ACC112 (cell line): Measurements from ENCODE around the gene CSF3R.
"Not testable (repeated sequence)": the region's sequence is repeated elsewhere in the genome, so short reads cannot be mapped to it uniquely, and the experiment has no call there.

ENCODE experiments used
- H2AFZ ChIP-seq: fragments of 200-600 bp; sonication (generic); one replicate; pipeline ENCODE4 v1.6.0; 2017; ENCODE audit warnings: antibody characterized with exemption, low read length; ENCODE audit not compliant: unreplicated experiment
- H3K27ac ChIP-seq: fragments of 200-600 bp; sonication (generic); 2 replicates; pipeline ENCODE4 v1.5.1; 2014; ENCODE audit warnings: low read depth, mild to moderate bottlenecking, antibody characterized with exemption, low read length, moderate library complexity
- H3K27me3 ChIP-seq: fragments of 200-600 bp; sonication (generic); 2 replicates; pipeline ENCODE4 v1.6.1; 2014; ENCODE audit warnings: mild to moderate bottlenecking, antibody characterized with exemption, low read length, moderate library complexity, mixed read lengths; ENCODE audit not compliant: insufficient read depth
- H3K36me3 ChIP-seq: fragments of 200-600 bp; sonication (generic); 2 replicates; pipeline ENCODE4 v1.6.1; 2016; ENCODE audit warnings: mild to moderate bottlenecking, antibody characterized with exemption, low read length, moderate library complexity, mixed read lengths; ENCODE audit not compliant: insufficient read depth
- H3K4me1 ChIP-seq: fragments of 200-600 bp; sonication (generic); one replicate; pipeline ENCODE4 v1.6.1; 2016; ENCODE audit warnings: low read length, mixed read lengths; ENCODE audit not compliant: insufficient read depth, unreplicated experiment, control insufficient read depth
- H3K4me3 ChIP-seq: fragments of 200-600 bp; sonication (generic); 2 replicates; pipeline ENCODE4 v1.5.1; 2014; ENCODE audit warnings: mild to moderate bottlenecking, low read depth, low read length
- H3K79me2 ChIP-seq: fragments of 200-600 bp; sonication (generic); one replicate; pipeline ENCODE4 v1.6.0; 2016; ENCODE audit warnings: low read length; ENCODE audit not compliant: control insufficient read depth, unreplicated experiment, insufficient read depth

Gene CSF3R

DNA sequence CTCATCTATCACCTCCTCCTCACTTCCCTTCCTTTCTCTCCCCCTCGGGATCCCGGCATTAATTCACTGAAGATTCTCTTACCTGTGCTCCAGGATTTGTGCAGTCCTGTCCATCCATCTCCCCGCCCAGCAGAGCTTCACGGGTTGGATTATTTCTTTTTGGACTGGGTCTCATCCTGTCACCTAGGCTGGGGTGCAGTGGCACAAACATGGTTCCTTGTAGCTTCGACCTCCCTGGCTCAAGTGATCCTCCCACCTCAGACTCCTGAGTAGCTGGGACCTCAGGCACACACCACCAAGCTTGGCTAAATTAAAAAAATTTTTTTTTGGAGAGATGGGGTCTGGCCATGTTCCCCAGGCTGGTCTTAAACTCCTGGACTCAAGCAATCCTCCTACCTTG is 12.3 kb upstream of the CSF3R start:
- H3K36me3 ChIP-seq: no peaks in the 10 kb centered on the region
- H3K4me1 ChIP-seq: no peaks in the 10 kb centered on the region
- no peaks in the 10 kb centered on the region for H3K79me2 ChIP-seq
- peaks cover 50% of the 10 kb centered on the region for H3K27me3 ChIP-seq
- H3K27ac ChIP-seq: no peak overlapping the region
- H2AFZ ChIP-seq: no peak overlapping the region
- no peak overlapping the region for H3K4me3 ChIP-seq

GRCh38 chr1:36493524-36493923 is 10.8 kb upstream of the CSF3R start:
- peaks cover 48% of the 10 kb centered on the region for H3K27me3 ChIP-seq
- H3K4me3 ChIP-seq: no peak overlapping the region
- H3K36me3 ChIP-seq: no peaks in the 10 kb centered on the region
- H3K4me1 ChIP-seq: no peaks in the 10 kb centered on the region
- H3K27ac ChIP-seq: no peak overlapping the region
- no peaks in the 10 kb centered on the region for H3K79me2 ChIP-seq
- H2AFZ ChIP-seq: no peak overlapping the region

DNA sequence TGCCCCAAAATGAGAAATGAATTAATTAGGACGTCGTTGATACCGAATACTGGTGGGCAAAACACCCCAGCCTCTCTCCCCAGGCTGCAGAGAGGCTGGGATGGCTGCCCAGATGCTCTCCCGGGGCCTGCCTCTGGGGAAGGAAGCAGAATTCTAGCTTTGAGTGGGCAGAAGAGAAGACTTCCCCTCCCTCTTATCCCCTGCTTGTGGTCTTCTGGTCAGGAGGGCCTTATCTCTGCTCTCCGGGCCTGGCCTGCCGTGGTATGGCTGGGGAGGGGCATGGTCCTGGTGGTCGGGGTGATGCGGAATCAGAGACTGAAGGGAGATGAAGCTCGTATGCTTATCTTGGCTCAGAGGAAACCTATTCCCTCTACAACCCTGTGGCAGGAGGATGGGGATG is 9.8 kb upstream of the CSF3R start:
- H2AFZ ChIP-seq: no peak overlapping the region
- H3K4me3 ChIP-seq: no peak overlapping the region

DNA sequence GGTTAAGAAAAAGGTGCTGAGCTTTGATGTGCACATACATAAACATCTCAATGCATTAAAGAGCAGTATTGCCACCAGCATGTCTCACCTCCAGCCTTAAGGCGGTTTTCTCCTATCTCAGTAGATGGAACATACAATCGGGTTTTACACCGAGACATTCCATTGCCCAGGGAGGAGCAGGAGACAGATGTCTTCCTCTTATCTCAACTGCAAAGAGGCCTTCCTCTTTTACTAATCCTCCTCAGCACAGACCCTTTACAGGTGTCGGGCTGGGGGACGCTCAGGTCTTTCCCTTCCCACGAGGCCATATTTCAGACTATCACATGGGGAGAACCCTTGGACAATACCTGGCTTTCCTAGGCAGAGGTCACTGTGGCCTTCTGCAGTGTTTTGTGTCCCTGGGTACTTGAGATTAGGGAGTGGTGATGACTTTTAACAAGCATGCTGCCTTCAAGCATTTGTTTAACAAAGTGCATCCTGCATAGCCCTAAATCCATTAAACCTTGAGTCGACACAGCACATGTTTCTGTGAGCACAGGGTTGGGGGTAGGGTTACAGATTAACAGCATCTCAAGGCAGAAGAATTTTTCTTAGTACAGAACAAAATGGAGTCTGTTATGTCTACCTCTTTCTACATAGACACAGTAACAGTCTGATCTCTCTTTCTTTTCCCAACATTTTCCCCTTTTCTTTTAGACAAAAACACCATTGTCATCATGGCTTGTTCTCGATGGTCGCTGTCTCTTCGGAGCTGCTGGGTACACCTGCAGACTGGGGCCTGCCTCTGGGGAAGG is 6.7 kb upstream of the CSF3R start:
- not testable (repeated sequence) for H3K27ac ChIP-seq, H3K4me3 ChIP-seq, H3K36me3 ChIP-seq, H3K79me2 ChIP-seq, H2AFZ ChIP-seq, H3K4me1 ChIP-seq
- peaks cover 28% of the 10 kb centered on the region for H3K27me3 ChIP-seq

More for the DNA sequence above, 9.8 kb upstream of the CSF3R start:
- no peaks in the 10 kb centered on the region for H3K36me3 ChIP-seq
- H3K27ac ChIP-seq: no peak overlapping the region
- H3K27me3 ChIP-seq: peaks cover 45% of the 10 kb centered on the region
- no peaks in the 10 kb centered on the region for H3K79me2 ChIP-seq
- no peaks in the 10 kb centered on the region for H3K4me1 ChIP-seq

- no peaks in the 10 kb centered on the region for H3K79me2 ChIP-seq
- no peaks in the 10 kb centered on the region for H3K4me1 ChIP-seq
- no peak overlapping the region for H3K4me3 ChIP-seq
- no peaks in the 10 kb centered on the region for H3K36me3 ChIP-seq
- H3K27me3 ChIP-seq: peaks cover 14% of the 10 kb centered on the region
- no peak overlapping the region for H3K27ac ChIP-seq
- no peak overlapping the region for H2AFZ ChIP-seq
Observed at GRCh38 chr1:36487906-36488305, 5.2 kb upstream of the CSF3R start.

GRCh38 chr1:36487336-36487725 is 4.6 kb upstream of the CSF3R start:
- H3K36me3 ChIP-seq, H3K27ac ChIP-seq, H2AFZ ChIP-seq, H3K4me3 ChIP-seq, H3K4me1 ChIP-seq, H3K79me2 ChIP-seq: not testable (repeated sequence)
- H3K27me3 ChIP-seq: peaks cover 11% of the 10 kb centered on the region

DNA sequence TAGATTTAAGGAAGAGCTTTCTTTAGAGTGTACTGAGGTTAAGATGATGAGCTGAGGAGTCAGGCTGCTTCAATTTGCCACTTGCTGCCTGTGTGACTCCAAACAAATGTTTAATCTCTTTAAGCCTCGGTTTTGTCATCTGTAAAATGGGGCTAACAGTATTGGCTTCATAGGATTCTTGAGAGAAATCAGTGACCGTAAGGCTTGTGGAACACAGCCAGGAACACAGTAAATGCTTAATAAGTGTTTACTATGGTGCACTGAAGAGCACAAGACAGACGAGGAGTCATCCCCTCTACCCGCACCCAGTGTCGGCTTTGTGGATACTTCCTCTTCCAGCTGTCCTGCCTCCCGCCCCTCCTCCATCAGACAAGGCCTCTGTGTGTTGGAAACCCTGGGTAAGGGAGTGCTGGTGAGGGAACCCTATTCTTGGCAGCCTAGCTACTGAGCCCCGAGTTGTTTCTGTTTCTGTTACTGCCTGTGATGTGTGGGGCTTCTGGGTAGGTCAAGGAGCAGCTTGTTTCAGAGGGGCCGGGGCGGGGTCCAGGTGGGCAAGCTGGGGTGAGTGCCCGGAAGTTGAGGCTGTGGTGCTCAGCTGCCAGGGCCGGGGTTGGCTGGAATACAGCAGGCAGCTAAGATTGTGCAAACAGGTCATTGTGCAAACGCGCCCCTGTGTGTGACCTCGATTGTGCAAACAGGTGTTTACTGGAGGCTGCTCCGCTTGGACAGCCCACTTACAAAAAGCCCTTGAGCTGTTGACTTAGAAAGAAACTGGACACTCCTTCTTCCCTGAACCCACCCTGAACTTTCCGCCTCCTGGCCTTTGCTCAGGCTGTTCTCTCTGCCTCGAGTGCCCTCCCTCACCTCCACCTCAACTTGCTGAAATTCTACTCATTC is 4.0 kb upstream of the CSF3R start:
- H2AFZ ChIP-seq: no peak overlapping the region

GRCh38 chr1:36486093-36486438 is 3.4 kb upstream of the CSF3R start:
- H3K27ac ChIP-seq: no peak overlapping the region
- H3K79me2 ChIP-seq: no peaks in the 10 kb centered on the region
- H3K4me1 ChIP-seq: no peaks in the 10 kb centered on the region
- H3K36me3 ChIP-seq: no peaks in the 10 kb centered on the region
- no peak overlapping the region for H3K4me3 ChIP-seq
- peaks cover 6% of the 10 kb centered on the region for H3K27me3 ChIP-seq
- H2AFZ ChIP-seq: no peak overlapping the region

More for the DNA sequence above, 4.0 kb upstream of the CSF3R start:
- Histone ChIP-seq H3K27me3 (peaks cover 6% of the 10 kb centered on the region), H3K4me3 (no peak overlapping the region), H3K36me3 (no peaks in the 10 kb centered on the region), H3K27ac (no peak overlapping the region), H3K79me2 (no peaks in the 10 kb centered on the region), H3K4me1 (no peaks in the 10 kb centered on the region)

- Histone ChIP-seq H3K4me3 (no peak overlapping the region), H3K27ac (no peak overlapping the region), H3K4me1 (no peaks in the 10 kb centered on the region)
Observed at GRCh38 chr1:36484099-36484498, 1.4 kb upstream of the CSF3R start.

DNA sequence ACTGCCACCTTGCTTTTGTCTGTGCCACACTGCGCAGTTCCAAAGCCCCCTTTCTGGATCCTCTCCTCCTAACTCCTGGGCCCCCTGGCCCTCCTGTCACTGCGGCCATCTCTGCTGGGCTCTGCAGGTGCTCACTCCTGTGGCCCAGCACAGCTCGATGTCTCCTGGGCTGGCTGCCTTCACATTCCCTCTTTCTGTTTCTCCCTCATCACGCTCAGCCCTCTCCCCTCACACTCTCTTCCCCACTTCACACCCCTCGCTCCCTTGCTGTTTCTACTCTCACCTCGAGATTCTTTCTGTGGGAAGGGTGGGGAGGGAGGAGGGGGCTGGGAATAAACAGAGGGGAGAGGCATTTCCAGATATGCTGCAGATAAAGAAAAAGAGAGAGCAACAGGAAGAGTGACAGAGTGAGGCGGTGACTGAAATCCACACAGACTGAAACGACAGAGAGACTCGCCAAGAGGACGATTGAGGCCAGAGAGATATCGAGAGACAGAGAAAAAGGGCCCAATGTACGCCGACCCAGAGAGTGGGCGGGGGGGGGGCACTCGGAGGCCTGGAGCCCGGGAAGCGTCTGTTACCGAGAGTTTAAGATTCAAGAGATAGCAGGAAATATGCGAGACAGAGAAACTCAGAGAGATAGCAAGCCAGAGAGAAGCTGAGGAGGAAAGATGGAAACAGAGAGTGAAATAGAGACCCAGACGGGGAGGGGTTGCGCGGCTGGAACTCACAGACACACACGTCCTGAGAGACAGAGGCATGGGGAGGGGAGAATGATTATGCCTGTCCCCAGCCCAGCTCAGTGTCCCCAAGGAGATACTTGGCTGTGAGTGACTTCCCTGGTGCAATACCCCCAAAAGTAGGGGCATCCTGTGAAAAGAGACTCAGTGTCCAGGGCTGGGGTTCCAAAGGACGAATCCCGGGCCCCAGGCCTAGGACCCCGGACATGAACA is 666 bp downstream of the CSF3R start:
- Histone ChIP-seq H3K36me3 (no peaks in the 10 kb centered on the region), H3K4me3 (no peak overlapping the region), H2AFZ (no peak overlapping the region), H3K4me1 (no peaks in the 10 kb centered on the region), H3K79me2 (no peaks in the 10 kb centered on the region), H3K27me3 (peaks cover 17% of the 10 kb centered on the region; the same call in 1 of the 2 replicates), H3K27ac (no peak overlapping the region)

More at GRCh38 chr1:36484099-36484498, 1.4 kb upstream of the CSF3R start:
- no peak overlapping the region for H2AFZ ChIP-seq
- no peaks in the 10 kb centered on the region for H3K79me2 ChIP-seq
- H3K27me3 ChIP-seq: peaks cover 20% of the 10 kb centered on the region; the same call in 1 of the 2 replicates
- no peaks in the 10 kb centered on the region for H3K36me3 ChIP-seq
